Hindlimb muscle (tissue), 1 donor: ENCODE data around the gene PRMT5. TPM values are rescaled to one million over a fixed set of nuclear protein-coding genes. Genes with fewer than 3 reads are reported as not detected.

ENCODE experiments used
- DNase-seq: peaks from one replicate; pipeline ENCODE4 v3.0.0-alpha.2; 2013
- polyA plus RNA-seq: library from polyadenylated mRNA; unstranded; fragments of 120-200 nt; gene quantifications from one replicate; pipeline ENCODE4 v1.2.1, GENCODE V29; 2013; ENCODE audit not compliant: insufficient read length

PRMT5 gene
- polyA plus RNA-seq, 1 donor, result 66.8 TPM

- no peak for DNase-seq
Measured at GRCh38 chr14:22896760-22897159, 32.4 kb downstream of the PRMT5 start.

DNA sequence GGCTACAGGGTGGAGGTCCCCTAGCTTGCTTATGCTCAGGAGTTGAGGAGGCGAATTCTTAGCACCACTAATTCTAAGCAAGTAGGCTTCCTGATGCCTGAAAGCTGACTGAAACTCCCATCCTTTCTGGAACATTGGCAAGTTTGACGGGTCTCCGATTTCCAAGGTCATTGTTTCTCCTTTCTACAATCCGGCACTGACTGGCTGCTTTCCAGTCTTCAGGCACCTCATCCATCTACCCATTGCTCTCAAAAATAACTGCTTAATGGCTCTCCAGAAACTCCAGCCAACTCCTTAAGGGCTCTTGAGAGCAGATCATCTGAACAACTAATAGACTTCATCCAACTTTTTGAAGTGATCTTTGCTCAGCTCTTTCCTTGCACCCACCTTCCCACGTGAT lies 32.8 kb downstream of the PRMT5 start:
- no peak for DNase-seq

DNA sequence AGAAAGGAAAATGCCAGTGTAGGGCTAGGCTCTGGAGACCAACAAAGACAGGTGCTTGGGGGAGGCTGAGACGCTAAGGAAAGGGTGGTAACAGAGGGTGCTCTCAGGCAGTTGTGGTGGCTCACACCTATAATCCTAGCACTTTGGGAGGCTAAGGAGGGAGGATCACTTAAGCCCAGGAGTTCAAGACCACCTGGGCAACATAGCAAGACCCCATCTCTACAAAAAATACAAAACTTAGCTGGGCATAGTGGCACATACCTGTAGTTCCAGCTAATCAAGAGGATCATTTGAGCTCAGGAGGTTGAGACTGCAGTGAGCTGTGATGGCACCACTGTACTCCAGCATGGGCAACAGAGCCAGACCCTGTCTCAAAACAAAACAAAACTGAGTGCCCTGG lies 33.8 kb downstream of the PRMT5 start:
- DNase-seq, result no peak

- DNase-seq, result no peak
Measured at GRCh38 chr14:22893706-22894105, 35.5 kb downstream of the PRMT5 start.

GRCh38 chr14:22892488-22892887 lies 36.7 kb downstream of the PRMT5 start:
- no peak for DNase-seq

DNA sequence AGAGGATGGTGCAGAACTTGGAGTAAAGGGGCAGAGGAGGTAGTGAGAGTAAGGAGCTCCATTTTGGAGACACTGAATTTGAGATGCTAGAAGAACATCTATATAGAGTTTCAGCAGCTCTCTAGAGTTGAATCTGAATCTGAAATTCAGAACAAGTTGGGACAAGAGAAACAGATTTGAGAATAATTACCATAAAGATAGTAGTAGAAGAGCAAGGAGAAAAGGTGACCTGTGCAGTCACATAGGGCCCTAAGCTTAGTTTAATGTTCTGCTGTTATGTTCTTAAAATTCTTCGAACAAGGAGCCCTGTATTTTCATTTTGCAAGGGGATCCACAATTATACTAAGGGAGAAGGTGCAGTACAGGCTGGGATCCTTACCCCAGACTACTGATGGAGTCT lies 38.8 kb downstream of the PRMT5 start:
- DNase-seq, result no peak

DNA sequence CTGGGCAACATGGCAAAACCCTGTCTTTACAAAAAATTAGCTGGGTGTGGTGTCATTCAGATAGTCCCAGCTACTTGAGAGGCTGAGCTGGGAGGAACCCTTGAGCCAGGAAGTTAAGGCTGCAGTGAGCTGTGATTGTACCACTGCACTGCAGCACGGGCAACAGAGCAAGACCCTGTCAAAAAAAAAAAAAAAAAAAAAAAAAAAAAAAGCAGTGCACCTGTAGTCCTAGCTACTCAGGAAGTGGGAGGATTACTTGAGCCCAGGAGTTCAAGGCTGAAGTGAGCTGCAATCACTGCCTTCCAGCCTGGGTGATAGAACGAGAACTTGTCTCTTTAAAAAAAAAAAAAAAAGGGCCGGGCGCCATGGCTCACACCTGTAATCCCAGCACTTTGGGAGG lies 40.5 kb downstream of the PRMT5 start:
- no peak for DNase-seq

DNA sequence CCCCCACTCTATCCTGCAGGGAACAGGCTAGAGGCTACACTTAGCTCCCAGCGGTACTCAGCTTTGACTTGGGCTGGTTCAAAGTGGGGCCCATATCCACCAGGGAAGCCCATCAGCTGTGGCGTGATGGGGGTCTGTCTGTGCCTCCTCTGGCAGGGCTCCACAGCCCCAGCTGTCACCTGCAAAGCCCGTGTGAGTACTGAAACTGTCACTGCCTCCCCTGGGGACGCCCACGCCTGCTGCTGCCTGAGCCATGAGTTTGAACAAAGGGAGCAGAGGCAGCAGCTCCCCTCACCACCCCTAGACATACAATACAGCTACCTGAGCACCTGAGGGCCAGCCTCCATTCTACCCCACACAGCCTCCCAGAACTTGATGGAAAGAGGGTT lies 41.2 kb downstream of the PRMT5 start:
- DNase-seq, result no peak

- peak; percentile 48 for DNase-seq
Measured at GRCh38 chr14:22887260-22887989, 41.8 kb downstream of the PRMT5 start.

DNA sequence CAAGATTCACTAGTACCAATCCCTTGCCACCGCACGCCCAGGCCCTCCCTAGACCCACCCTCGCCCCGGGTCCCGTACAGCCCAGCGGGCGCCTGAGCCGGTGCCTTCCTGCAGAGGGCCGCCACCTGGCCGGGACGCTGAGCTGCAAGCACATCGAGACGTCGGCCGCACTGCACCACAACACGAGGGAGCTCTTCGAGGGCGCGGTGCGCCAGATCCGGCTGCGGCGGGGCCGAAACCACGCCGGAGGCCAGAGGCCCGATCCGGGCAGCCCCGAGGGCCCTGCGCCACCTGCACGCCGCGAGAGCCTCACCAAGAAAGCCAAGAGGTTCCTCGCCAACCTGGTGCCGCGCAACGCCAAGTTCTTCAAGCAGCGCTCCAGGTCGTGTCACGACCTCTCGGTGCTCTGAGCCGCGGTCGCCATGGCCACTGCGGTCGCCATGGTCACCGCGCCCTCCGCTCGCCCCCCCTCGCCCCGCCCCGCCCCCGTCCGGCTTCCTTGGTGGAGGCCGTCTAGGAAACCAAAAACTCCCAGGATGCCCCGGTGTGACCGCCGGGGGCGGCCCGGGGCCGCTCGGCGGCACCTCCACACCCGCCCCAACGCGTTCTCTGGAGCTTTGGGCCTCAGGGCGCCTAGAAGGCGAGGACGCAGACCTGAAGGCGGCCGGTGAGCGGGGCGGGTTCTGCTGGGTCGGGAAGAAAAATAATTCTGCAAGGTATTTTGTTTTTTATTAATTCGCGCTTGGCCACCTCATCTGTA lies 42.5 kb downstream of the PRMT5 start:
- DNase-seq, result peak; percentile 53

DNA sequence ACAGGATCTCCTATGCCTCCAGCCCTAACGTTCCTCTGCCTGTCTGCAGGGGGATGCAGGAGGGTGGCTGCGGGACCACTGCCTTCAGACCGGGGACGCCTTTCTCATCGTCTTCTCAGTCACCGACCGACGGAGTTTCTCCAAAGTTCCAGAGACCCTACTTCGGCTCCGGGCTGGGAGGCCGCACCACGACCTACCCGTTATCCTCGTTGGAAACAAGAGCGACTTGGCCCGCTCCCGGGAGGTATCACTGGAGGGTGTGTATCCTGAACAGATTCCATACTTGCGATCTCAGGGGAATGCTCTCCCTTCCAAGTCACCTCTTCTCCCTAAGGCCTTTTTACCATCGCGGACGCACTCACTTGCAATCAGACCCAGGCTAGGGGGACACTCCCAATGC lies 43.2 kb downstream of the PRMT5 start:
- no peak for DNase-seq

DNA sequence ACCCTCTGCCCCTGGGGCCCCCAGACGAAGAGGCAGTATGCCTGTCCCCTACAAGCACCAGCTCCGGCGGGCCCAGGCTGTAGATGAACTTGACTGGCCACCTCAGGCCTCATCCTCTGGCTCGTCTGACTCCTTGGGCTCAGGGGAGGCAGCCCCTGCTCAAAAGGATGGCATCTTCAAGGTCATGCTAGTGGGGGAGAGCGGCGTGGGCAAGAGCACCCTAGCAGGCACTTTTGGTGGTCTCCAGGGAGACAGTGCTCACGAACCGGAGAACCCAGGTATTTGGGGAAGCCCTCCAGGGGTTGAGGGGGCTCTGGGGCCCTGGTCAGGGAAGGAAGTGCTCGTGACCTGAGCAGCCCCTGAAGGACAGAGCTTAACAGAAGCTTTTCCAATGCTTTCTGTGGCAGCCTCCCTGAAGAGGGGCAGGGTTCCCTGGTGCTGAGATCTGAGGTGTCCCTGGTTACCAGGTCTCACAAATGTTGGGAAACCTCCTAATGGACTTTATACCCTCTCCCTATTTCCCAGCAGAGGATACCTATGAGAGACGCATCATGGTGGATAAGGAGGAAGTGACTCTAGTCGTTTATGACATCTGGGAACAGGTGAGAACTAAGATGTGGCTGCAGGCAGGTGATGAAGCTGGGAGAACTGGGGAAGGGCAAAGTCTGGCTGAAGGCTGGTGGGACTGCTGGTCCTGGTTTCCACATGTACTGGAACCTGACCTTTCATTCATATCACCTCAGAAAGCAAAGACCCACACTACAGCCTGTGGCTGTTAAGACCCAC lies 44.2 kb downstream of the PRMT5 start:
- no peak for DNase-seq

GRCh38 chr14:22884076-22884737 lies 45.0 kb downstream of the PRMT5 start:
- DNase-seq, result no peak

DNA sequence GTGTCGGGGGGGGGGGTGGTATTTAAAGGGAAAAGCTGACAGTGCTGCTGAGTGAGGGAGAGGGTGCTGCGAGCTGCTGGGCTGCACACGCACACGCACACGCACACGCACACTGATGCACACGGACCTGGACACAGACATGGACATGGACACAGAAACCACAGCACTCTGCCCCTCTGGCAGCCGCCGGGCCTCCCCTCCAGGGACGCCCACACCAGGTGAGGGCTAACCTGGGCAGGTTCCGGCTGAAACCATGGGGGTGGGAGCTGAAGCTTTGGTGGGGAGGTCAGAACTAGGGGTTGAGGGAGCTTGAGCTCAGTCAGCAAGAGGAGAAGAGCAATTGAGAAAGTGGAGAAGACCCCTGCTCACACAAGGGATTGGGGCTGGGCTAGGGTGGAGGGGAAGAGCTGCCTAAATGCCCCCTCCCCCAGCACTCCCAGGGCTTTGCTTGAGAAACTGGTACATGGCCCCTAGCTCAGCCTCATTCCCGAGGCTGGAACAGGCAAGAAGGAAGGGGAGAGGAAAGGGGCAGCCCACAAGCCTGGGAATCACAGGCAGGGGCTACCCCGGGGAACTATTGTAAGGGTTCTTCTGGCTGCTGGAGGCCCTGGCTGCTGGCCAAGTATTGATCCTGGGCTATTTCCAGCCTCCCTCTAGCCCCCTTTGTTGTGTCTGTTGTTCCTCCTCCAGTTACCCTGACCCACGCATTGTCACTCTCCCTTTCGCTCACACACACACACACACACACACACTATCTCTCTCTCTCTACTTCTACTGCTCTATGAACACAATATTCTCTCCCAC lies 45.8 kb downstream of the PRMT5 start, which contains the start of gene REM2:
REM2 (plus strand) TSS at position 50 of the 804 bp plus-strand sequence; CDS start at position 116, 66 bp downstream.
- no peak for DNase-seq

- DNase-seq, result no peak
Measured at GRCh38 chr14:22882529-22883172, 46.5 kb downstream of the PRMT5 start.

DNA sequence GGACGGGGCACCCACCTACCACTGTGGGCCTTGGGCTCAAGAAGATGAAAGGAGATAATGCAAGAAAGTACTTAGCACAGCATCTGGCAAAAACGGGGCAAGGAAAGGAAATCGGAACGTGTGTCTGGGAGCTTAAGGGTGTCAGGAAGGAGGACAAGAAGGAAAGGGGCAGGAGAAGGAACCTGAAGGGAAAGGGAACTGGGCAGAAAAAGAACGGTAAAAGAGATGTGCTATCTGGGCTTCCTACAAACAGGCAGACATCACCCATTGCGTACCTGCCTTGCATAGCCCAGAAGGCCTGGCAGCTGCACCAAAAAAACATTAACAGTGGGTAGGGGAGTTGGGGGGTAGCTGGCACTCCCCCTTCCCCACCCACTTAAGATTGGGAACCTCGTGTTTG lies 47.1 kb downstream of the PRMT5 start:
- DNase-seq, result no peak

GRCh38 chr14:22878271-22879246 lies 50.6 kb downstream of the PRMT5 start:
- DNase-seq, result no peak

- DNase-seq, result no peak
Measured at GRCh38 chr14:22877000-22877501, 52.1 kb downstream of the PRMT5 start.

GRCh38 chr14:22875748-22876319 lies 53.3 kb downstream of the PRMT5 start:
- DNase-seq, result no peak
